ENCODE measurements around the gene IRF1. TPM values are rescaled to one million over a fixed set of nuclear protein-coding genes. Genes with fewer than 3 reads are reported as not detected.
"Not testable (repeated sequence)": the region's sequence is repeated elsewhere in the genome, so short reads cannot be mapped to it uniquely, and the experiment has no call there.

IRF1 gene
- 533 and 545 TPM in 2 replicates for total RNA-seq

GRCh38 chr5:132490484-132491367 is at the start of gene IRF1:
IRF1 (minus strand) TSS chr5:132490773; CDS start chr5:132489478, 1,295 bp downstream.
- intact Hi-C loops (cut with micrococcal nuclease): loop anchor here (1.0 to 10.0 kb wide), 7 partner anchors 17 to 696 kb away; partner anchors contain the start of genes AFF4, FNIP1 and HSPA4

GRCh38 chr5:132540149-132540548 is 49.6 kb upstream of the IRF1 start:
- intact Hi-C loops (cut with micrococcal nuclease): no loop called here

- intact Hi-C loops (cut with micrococcal nuclease): no loop called here
Measured at GRCh38 chr5:132539716-132540115, 49.1 kb upstream of the IRF1 start.

GRCh38 chr5:132530946-132531345 is 40.4 kb upstream of the IRF1 start:
- intact Hi-C loops (cut with micrococcal nuclease): no loop called here

- intact Hi-C loops (cut with micrococcal nuclease): loop anchor here (5.0 kb wide), 3 partner anchors 63 to 353 kb away; no protein-coding TSS in a partner anchor
Measured at GRCh38 chr5:132528866-132529634, 38.5 kb upstream of the IRF1 start.

GRCh38 chr5:132528021-132528420 is 37.4 kb upstream of the IRF1 start:
- intact Hi-C loops (cut with micrococcal nuclease): loop anchor here (5.0 kb wide), 3 partner anchors 64 to 354 kb away; no protein-coding TSS in a partner anchor

- intact Hi-C loops (cut with micrococcal nuclease): loop anchor here (1.0 to 5.0 kb wide), 10 partner anchors 20 to 355 kb away; partner anchors contain the start of genes GDF9, KIF3A and UQCRQ
Measured at GRCh38 chr5:132526974-132527564, 36.5 kb upstream of the IRF1 start.

GRCh38 chr5:132526290-132526973 is 35.9 kb upstream of the IRF1 start:
- intact Hi-C loops (cut with micrococcal nuclease): loop anchor here (1.0 to 5.0 kb wide), 10 partner anchors 19 to 356 kb away; partner anchors contain the start of genes GDF9, KIF3A and UQCRQ

GRCh38 chr5:132525299-132525724 is 34.7 kb upstream of the IRF1 start:
- intact Hi-C loops (cut with micrococcal nuclease): loop anchor here (5.0 kb wide), 3 partner anchors 67 to 357 kb away; no protein-coding TSS in a partner anchor

GRCh38 chr5:132524877-132525276 is 34.3 kb upstream of the IRF1 start:
- intact Hi-C loops (cut with micrococcal nuclease): loop anchor here (5.0 kb wide), 3 partner anchors 67 to 357 kb away; no protein-coding TSS in a partner anchor

- intact Hi-C loops (cut with micrococcal nuclease): not testable (repeated sequence)
Measured at GRCh38 chr5:132522067-132522466, 31.5 kb upstream of the IRF1 start.

- intact Hi-C loops (cut with micrococcal nuclease): not testable (repeated sequence)
Measured at GRCh38 chr5:132513618-132514336, 23.2 kb upstream of the IRF1 start.

- intact Hi-C loops (cut with micrococcal nuclease): no loop called here
Measured at GRCh38 chr5:132510076-132510475, 19.5 kb upstream of the IRF1 start.

GRCh38 chr5:132506094-132506692 is 15.6 kb upstream of the IRF1 start:
- intact Hi-C loops (cut with micrococcal nuclease): loop anchor here (1.0 to 5.0 kb wide), 3 partner anchors 206 to 377 kb away; no protein-coding TSS in a partner anchor

GRCh38 chr5:132505641-132506040 is 15.1 kb upstream of the IRF1 start:
- intact Hi-C loops (cut with micrococcal nuclease): loop anchor here (1.0 to 5.0 kb wide), 3 partner anchors 207 to 378 kb away; no protein-coding TSS in a partner anchor

GRCh38 chr5:132504746-132505145 is 14.2 kb upstream of the IRF1 start:
- intact Hi-C loops (cut with micrococcal nuclease): loop anchor here (5.0 kb wide), 1 partner anchor 208 kb away; no protein-coding TSS in a partner anchor

GRCh38 chr5:132503244-132503643 is 12.7 kb upstream of the IRF1 start:
- intact Hi-C loops (cut with micrococcal nuclease): no loop called here

GRCh38 chr5:132501961-132502931 is 11.7 kb upstream of the IRF1 start:
- intact Hi-C loops (cut with micrococcal nuclease): loop anchor here (1.0 to 2.0 kb wide), 5 partner anchors 83 to 437 kb away; no protein-coding TSS in a partner anchor

Data from T-helper 1 cell treated with Interleukin-12 subunit alpha and Interleukin-12 subunit beta and Interleukin-4 antibody, amounts not matched to agents 30 ng/mL and 1 ng/mL, for 36 hours (primary cell).